GM03348 (cell line): Measurements from ENCODE around the gene FHAD1.
A peak's percentile ranks its signal among the peaks of the same experiment; 100 is the strongest.
"Not testable (repeated sequence)": the region's sequence is repeated elsewhere in the genome, so short reads cannot be mapped to it uniquely, and the experiment has no call there.

ENCODE experiments used
- DNase-seq: peaks from one replicate; pipeline ENCODE4 v3.0.0; 2012; ENCODE audit warnings: low spot score

Gene FHAD1

DNA sequence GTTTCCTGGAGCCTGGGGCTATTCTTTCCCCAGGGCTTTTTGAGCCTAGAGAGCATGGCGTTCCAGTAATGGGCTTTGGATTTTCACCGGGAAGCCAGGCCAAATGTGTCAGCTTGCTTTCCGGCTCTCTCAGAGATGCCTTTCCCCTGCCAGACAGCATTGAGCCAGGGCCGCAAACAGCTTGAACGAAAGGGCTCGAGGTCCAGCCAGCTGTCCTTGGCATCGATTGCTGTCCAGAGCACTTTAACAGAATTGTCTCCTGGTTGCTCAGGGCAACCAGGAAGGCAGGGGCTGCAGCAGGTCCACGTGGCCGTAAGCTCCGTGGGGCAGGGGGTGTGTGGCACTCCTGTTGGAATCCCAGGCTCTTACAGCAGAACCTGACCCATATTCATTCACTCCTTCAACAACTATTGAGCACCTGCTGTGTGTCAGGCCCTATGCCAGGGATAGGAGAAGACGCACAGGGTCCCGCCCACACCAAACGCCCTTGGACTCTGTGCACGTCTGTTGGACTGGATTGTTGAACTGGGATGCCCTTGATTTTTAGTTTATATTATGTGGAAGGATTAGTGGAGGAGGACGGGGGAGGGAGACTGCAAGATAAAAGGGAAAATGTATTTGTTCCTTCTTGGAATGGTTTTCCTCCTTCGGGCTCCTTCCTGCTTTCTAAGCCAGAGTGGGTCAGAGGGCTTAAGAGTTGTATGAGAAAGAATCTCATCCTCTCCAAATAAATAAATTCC is 123.9 kb downstream of the FHAD1 start:
- DNase-seq: no peak

DNA sequence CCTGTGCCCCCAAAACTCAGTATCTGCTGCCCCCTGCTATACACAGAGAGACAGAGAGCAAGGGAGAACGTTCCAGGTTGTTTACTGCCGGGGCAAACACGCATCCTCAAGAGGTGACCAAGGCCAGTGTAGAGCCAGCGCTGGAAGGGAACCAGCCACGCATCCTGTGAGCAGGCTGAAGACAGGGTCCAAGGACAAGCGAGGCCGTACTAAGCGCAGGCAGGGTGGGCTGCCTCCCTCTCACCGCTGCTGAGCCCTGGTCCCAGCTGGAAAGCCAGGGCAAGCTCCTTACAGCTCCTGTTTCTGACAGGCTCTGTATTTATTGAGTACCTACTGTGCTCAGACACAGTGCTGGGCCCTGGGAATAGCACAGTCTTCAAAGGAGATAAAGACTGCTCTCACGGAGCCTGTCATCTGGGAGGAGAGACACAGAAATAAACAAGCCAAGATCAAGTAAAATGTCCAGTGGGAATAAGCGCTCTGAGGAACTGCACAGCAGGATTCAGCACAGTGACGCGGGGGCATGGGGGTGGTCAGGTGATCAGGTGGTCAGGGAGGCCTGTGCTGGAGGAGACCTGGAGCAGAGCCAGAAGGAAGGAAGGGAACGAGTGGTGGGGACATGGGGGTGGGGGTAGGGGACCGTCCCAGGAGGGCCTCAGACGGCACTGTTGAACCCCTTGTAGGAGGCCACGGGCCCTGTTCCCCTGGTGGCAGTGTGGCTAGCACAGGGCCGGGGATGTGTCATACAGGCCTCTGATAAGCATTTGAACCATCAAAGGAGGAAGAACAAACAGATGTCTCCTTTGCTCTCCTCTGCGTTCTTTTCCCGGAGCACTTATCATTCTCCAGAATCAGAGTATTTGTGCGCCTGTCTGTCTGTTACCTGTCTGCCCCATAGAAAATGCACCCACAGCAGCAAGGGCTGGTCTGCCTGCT is 124.9 kb downstream of the FHAD1 start:
- DNase-seq: no peak

DNA sequence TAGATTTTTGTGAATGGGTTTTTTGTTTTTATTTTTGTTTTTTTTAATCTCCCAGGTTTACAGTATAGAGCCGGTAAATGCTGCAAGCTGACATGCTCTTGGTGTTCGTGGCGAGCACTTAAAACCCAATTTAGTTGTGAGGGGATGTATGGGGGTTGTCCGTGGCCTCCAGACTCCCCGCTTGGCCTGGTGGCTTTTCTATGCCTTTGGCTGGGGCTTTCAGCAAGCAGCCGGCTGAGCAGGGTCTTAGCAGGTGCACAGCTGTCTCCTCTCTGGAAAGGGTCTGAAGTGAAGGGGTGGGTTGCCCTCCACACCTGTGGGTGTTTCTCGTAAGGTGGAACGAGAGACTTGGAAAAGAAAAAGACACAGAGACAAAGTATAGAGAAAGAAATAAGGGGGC is 131.7 kb downstream of the FHAD1 start:
- no peak for DNase-seq

DNA sequence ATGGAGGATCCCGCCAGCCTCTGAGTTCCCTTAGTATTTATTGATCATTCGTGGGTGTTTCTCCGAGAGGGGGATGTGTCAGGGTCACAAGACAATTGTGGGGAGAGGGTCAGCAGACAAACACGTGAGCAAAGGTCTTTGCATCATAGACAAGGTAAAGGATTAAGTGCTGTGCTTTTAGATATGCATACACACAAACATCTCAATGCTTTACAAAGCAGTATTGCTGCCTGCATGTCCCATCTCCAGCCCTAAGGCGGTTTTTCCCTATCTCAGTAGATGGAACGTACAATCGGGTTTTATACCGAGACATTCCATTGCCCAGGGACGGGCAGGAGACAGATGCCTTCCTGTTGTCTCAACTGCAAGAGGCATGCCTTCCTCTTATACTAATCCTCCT is 132.1 kb downstream of the FHAD1 start:
- DNase-seq: not testable (repeated sequence)

DNA sequence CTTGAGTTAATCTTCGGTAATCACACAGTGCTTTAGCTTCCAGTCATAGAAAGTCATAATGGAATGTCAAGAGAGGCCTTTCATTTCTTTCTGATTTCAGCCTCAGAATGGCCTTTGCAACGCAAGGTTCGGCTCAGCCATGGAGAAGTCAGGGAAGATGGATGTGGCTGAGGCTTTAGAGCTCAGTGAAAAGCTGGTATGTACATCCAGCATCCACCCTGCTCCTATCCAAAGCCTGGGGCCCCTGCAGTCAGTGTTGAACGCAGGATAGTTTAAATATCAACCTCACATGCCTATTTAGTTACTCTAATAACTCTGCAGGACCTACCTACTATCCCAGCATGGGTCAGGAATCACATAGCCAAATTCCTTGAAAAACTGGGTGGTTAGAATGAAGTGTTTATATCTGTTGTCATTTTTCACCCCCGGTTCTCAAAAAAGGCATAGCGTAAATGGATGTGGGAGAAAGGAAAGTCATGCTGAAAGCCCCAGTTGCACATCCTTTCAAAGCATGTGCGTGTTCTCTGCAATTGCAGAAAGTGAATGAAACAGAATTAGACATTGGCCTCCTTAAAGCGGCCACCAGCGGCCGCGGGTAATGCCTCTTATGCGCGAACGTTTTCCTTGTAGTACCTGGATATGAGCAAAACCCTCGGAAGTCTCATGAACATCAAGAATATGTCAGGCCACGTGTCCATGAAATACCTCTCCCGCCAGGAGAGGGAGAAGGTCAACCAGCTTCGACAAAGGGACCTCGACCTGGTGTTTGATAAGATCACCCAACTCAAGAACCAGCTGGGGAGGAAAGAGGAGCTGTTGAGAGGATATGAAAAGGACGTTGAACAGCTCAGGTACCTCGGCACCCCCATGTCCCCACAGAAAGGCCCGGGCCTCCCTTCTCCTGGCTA is 133.8 kb downstream of the FHAD1 start:
- no peak for DNase-seq

DNA sequence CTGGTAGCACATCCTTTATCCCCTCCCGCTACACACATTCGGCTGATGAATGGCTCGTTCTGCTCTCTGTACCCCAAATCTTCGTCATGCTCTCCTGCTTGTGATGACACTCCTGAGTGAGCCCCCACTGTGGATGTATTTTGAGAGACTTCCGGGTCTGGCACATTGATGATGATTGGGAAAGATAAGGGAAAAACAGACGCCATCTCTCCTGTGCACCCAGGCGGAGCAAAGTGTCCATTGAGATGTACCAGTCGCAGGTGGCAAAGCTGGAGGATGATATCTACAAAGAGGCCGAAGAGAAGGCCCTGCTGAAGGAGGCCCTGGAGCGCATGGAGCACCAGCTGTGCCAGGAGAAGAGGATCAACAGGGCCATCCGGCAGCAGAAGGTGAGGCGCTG is 134.8 kb downstream of the FHAD1 start:
- DNase-seq: no peak

DNA sequence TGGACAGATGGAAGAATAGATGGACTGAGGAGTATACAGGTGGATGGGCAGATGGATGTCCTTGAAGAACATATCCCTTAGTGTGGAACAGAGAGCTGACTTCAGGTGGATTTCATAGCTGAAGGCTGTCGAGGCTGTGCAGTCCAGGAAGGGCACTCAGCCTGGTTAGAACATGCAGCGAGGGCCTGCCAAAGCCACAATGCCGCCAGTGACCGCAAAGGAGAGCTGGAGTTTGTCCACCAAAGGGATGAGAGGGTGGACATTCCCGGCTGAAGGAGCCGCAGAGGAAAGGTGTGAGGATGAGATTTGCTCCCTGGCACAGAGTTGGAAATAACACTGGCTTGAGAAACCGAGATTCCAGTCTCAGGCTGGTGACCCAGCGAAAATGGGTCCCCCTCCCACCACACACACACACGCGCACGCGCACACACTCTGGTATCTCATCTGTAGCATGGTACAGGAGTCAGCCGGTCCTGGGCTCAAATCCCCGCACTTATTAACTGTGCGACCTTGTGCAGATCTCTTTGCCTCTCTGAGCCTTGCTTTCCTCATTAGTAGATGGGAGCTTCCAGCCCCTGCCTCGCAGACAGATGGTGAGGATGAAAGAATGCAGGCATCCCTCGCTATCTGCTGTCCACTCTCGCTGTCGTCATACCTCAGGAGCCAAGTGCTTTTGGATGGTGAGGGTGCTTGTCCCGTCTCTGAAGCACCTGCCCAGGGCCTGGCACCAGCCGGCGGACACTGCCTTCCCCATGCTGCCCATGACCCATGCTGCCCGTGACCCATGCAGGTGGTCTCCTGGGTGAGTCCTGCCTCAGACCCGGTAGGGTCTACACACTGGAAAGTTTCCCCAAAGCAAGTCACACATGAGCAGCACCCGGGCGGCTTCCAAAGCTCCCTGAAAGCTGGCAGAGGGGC is 135.8 kb downstream of the FHAD1 start:
- DNase-seq: no peak

DNA sequence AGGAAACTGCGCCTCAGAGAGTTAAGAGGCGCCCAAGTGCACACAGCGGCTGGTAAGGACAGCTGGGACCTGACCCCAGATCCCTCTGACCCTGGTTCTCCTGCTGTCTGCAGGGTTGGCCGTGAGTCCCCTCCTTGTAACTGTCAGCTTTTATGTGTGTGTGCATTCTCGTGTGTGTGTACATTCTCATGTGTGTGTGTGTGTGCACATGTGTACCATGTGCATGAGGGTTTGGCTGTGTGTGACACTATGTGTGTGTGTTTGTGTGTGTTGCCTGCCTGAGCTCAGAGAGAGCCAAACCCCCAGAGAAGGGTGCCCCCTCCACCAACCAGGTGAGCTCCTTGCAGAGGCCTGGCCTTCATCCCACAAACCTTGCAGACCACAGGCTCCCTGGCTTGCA is 136.8 kb downstream of the FHAD1 start:
- DNase-seq: no peak

DNA sequence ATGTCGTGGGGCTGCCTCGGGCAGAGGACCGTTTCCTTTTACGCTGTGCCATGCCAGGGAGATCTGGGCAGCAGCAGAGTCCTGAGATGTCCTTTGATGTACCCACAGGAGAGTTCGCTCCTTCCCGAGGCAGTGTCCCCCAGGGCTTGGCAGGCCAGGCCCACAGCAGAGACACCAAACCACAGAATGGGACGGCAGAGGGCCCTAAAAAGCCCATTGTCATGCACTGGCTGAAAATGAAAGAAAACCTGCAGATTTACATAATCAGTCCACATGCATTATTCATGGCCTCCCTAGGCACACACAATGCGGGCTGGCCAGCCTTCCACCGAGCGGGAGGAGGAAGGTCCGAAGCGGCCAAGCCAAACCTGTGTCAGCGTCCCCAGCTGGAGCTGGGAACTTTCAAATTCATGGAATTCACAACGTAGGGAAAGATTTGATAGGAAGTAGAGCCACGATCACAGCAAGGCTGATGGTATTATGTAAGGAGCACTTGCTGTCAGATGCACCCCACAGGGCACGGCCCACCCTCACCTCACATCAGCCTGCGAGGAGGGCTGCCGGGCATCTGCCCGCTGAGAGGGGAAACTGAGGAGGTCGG is 137.4 kb downstream of the FHAD1 start:
- no peak for DNase-seq

DNA sequence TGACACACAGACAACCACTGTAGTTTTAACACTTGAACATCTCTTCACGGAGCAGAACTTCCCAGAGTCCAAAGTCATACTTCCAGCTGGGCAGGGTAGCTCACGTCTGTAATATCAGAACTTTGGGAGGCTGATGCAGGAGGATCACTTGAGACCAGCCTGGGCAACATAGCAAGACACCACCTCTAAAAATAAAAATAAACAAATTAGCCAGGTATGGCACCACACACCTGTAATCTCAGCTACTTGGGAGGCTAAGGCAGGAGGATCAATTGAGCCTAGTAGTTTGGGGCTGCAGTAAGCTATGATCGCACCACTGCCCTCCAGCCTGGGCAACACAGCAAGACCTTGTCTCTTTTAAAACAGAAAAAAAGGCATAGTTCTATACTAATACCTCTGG is 138.4 kb downstream of the FHAD1 start:
- no peak for DNase-seq

DNA sequence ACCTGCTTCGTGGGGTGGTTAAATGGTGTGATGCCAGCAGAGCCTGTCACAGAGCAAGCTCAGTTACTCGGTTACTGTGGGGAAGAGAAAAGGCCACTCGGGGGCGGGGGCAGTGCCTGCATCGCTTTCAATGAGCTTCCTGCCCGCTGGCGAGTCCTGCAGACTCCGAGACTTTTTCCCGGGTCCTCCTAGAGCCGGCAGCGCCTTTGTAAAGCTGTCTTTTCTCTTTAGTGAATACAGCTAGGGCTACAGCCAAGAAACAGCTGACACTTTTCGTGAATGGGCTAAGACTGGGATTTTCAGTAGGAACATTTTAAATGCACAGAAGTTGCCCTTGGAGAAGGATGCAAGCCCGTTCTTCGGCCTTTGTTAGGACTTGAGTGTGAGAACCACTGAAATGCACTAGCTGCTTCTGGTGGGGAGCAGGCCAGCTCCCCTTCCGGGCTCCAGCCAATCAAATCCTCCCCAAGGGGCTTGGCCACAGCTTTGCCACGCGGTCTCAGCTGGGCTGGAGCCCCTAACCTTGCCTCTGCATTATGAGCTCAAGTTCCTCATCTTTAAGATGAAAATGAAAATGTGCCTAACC is 139.2 kb downstream of the FHAD1 start:
- DNase-seq: peak; percentile 46

DNA sequence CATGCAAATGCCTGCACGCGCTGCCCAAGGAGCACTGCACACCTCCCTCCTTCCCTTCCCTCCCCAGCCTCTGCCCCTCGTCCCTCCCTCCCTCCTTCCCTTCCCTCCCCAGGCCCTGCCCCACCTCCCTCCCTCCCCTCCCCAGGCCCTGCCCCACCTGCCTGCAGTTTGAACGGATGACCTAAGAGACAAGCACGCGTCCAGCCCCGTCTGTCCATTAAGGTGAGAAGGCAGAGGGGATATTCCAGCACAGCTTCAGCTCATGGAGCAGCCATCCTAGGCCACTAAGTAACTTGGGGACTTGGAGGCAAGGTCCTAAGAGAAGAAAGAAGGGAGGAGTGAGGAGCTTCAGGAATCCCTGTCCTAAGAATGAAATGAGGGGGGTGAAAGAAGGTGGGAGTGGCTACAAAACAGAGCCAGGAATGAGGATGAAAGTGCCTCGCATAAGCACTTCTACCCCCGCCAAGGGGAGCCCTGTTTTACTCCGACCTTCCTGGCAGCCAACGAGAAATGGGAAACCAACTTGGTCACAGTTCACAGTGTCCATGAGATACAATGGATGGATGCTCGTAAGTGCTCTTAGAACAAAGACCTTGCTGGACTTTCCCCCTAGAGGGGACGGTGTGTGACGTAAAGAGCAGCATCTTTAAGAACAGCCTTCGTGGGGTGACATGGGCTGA is 141.3 kb downstream of the FHAD1 start:
- no peak for DNase-seq

DNA sequence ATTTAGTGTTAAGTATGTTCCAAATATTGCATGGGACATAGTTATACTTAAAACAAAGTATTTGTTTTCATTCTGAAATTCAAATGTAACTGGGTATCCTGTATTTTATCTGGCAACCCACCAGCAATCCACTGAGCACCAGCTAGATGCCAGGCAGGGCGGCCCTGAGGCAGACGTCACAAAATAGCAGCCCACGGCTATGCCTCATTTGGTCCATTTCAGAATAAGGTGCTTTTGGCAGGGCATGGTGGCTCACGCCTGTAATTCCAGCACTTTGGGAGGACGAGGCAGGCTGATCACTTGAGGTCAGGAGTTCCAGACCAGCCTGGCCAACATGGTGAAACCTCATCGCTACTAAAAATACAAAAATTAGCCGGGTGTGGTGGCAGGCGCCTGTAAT is 142.8 kb downstream of the FHAD1 start:
- DNase-seq: not testable (repeated sequence)

DNA sequence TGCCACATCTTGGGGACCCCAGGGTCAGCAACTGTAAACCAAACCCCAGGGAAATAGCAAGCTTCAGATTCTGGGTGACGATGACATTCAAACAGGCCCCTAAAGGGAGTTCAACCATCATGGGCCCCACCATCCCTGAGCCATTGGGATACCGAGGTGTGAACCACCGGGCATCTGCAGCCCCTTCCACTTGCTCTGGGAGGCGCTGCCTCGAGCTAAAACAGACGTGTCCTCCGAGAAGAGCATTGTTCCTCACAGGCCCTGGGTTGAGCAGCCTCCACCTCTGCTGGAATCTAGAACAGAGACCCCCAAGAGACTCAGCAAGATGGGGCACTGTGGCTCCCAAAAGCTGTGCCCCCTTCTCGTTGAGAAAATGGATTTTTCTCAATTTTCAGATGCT is 143.6 kb downstream of the FHAD1 start:
- DNase-seq: no peak

DNA sequence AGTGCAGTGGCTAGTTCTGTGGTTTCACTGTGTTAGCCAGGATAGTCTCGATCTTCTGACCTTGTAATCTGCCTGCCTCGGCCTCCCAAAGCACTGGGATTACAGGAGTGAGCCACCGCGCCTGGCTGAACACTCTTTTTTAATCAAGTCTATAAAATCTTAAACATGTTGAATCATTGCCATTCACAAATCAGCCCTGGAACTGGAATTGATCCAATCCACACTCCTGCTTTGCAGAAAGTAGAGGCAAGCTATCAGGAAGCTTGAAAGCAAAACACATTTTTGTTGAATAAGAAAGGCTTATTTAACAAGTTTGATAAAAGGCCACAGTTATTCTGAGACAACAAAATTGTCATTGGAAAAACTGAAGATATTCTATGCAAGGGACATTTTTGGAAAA is 144.3 kb downstream of the FHAD1 start:
- DNase-seq: no peak

DNA sequence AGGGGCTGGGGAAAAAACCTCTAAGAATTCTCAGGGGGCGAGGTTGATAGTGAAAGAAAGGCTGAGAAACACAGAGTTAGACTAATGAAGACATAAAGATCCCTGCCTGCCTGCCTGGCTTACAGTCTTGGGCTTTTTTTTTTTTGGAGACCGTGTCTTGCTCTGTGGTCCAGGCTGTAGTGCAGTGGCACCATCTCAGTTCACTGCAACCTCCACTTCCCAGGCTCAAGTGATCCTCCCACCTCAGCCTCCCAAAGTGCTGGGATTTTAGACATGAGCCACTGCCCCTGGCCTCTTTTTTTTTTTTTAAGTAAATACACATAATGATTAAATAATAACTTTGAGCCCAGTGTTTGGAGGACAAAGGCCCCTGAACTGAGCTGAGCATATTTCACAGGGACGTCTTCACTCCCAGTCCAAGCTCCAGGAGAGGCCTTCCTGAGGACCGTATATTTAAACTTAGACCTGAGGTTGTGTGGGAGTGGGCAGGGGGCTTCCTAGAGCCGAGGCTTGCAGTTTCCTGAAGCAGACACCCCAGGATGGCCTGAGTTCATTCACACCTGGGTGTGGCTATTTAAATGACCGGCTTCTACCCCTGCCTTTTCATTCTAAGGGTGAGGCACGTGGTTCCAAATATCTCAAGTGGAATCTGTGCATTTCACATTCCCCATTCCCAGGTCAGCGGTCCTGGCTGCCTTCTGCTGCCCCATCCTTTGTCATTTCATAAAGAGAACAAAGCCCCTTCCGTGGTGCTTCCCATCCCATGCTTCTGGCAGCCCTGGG is 146.6 kb downstream of the FHAD1 start:
- DNase-seq: no peak

DNA sequence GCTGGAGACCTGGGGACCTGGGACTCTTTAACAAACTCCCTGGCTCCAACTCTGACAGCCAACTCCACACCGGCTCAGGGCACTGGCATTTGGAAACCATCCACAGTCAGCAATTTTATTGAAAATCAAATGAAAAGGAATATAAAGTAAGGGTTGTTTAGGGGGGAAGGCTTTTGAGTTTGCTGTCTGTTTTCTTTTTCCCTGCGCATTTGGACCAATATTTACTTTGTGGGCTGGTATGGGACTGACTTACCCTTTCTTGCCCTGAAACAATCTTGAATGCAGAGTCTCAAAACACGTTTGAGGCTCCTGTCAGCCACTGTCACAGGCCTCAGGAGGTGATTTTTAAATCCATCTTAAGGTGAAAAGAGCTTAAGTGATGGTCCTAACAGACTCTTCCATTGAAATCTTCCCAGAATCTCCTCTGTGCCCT is 147.3 kb downstream of the FHAD1 start:
- DNase-seq: no peak

DNA sequence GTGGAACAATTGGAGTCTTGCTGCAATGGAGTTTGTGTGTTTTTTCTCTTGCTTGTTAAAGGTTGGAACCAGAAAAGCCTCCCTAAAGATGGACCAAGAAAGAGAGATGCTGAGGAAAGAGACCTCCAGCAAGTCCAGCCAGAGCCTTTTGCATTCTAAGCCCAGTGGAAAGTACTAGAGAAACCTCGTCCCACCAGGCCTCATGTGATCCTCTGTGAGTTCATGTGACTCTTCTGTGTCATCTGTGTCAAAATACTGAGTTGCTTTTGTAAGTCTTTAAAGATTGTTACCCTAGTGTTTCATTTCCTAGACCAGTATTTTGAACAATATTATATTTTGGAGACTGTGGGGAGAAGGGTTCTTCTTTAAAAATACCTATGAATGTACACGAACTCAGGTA is 150.2 kb downstream of the FHAD1 start:
- DNase-seq: no peak

DNA sequence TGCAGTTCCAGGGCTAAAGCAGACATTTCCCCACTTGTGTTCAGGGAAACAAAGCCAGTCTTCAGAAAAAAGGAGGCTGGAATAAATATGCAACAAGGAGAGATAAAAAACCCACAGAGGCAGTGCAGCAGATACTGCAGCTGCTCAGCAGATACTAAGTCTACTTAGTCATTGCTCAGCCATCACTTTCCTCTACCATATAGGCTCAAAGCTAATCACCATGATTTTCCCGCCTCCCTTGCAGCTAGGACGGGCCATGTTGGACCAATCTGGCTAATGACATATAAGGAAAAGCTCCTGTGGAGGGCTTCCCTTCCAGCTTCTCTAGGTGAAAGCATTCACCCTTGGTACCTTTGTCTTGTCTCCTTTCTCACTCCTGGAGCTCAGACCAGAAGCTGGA is 152.7 kb downstream of the FHAD1 start:
- no peak for DNase-seq
